ENCODE measurements around the gene HNRNPDL.

HNRNPDL gene

DNA sequence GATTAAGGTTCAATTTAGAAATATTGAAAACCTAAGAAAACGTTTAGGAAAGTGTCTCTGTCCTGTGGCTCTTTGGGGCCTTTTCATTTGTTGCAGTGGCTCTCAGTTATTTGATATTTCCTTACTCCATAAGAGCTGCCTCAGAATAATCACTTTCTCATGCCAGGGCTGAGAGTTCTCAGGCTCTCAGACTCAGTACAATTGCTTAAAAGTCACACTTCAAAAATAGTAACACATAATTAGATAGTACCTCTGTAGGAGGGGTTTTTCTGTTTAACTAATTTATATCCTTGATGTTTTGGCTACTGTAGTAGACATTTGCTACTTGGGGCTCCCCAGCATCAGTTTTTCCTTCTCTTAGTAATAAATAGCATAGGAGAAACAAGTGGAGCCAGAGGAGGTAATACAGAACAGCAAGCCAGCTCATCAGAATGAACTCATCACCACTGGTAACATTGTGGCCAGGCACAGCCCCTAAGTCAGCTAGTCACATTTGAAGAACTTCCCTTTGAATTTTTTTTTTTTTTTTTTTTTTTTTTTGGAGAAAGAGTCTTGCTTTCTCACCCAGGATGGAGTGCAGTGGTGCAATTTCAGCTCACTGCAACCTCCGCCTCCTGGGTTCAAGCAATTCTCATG lies 48.5 kb downstream of the HNRNPDL start:
- DNase-seq = no peak

DNA sequence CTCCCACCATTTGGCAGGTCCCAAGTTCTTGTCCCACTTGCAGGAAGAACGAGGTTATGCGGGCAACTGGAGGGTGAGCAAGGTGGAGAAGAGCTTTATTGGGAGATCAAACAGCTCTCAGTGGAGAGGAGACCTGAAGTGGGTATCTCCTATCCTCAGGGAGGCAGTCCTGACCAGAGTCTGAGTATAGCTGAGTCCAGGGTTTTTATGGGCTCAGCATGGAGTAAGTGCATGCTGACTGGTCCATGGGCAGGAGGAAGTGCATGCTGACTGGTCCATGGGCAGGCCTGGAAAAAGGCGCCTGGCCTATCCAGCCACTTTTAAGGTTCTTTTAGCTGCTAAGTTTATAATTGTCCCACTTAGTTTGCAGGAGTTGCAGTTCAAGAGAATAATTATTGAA lies 49.0 kb downstream of the HNRNPDL start:
- DNase-seq = no peak

DNA sequence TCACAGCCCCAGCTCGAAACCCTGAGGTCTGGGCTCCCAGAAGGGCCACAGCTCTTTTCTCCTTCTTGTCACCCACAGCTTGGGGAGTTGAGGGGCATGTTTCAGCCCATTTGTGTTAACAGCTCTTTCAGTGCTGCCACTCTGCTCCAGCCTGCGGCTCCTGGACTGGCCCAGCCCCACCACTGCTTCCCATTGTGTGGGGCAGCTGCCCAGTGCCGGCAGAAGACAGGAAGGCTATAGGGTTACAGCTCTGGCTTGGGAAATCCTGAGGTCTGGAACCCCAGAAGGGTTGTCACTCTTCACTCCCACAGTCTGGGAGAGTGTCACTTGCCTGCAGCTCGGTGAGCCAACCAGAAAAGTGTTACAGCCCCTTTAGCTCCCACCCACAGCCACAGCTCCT lies 49.4 kb downstream of the HNRNPDL start:
- DNase-seq = no peak

DNA sequence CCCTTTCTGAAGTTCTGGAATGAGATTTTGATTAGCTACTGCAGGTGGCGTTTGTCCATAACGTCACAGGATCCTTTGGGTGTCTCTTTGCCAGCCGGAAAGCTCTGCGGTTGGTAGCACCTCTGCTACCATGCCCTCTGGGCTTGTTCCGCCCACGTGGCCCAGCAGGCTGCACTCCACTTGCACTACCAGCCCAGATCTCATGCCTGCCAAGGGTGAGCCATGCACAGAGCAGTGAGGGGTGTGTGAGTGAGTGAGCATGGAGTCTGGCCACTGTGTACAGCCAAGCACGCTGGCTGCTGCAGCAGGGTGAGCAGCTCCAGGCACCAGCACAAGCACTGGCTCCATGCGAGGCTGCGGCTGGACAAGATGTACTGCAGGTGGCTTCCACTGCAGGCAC lies 49.9 kb downstream of the HNRNPDL start:
- no peak for DNase-seq

DNA sequence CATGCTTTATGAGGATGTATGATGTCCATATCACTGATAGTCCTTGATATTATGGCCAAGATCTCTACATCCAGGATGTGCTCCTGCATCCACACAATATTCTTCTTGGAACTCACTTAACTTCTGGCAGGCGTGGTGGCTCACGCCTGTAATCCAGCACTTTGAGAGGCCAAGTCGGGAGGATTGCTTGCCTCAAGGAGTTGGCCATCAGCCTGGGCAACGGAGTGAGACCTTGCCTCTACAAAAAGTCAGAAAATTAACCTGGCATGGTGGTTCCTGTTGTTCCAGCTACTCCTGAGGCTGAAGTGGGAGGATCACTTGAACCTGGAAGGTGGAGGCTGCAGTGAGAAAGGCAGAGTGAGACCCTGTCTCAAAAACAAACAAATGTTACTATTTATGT lies 54.2 kb downstream of the HNRNPDL start:
- no peak for DNase-seq

DNA sequence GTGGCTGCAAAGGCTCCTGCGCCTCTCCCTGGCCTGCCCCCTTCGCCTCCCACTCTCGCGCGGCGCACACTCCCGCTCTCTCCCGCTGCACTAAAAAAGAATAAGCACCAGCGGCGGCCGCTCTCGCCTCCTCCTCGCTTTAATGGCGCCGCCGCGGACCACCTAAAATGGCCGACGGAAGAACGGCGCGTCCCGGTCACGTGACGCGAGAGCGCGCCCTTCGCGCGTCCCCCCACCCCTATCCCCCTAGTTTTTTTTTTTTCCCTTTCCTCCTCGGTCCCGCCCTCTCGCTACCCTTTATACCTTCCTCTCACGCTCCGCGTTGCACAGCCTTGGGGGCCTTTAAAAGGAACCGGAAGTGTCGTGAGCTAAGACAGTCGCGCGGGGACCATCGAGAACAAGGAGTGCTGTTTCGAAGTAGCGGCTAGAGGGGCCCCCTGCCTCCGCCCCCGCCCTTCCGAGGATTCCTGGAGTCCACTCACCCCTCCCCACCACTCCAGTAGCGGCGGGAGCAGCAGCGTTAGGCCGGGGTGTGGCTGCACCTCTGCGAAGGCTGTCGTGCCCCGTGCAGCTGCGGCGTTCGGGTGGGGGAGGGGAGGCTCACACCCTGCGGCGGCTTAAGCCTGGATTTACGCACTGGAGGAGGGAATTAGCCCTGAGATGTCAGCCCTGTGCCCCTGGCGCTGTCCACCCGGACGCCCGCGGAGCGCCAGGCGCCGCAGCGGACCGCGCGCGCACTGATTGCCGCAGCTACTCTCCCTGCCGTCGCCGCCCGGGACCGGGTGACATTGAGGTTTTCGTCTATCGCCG lies 56.2 kb downstream of the HNRNPDL start, which contains the start of gene HNRNPD:
HNRNPD (minus strand) TSS at position 176 of the 810 bp plus-strand sequence. CDS start 313 bp downstream, outside the sequence.
- DNase-seq = peak; percentile 94

DNA sequence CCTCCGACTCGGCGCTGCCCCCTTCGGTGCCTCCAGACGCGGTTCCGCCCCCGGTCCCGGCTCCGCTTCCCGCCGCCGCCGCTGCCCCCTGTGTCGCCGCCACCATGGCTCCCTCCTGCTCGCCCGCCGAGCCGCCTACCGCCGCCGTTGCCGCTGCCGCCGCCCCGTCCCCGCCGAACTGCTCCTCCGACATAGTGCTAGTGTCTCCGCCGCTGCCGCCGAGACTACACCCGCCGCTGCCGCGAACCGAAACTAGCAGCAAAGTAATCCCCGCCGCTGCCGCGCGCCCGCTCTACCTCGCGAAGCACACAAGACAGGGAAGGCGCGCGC lies 56.8 kb downstream of the HNRNPDL start:
- DNase-seq = no peak

All from NCI-H748 treated with DMSO at 0.1 percent for 48 hours (cell line).